Endodermal cell (in vitro differentiated cells): ENCODE measurements around the gene FHAD1. TPM values are rescaled to one million over a fixed set of nuclear protein-coding genes. Genes with fewer than 3 reads are reported as not detected.

ENCODE experiments used
- DNase-seq: peaks from one replicate; pipeline ENCODE4 v3.0.0-alpha.2; 2017
- H3K27ac ChIP-seq: 2 replicates; pipeline ENCODE4 v1.5.1; 2013; ENCODE audit warnings: mild to moderate bottlenecking, low read depth, low read length, moderate library complexity
- H3K27me3 ChIP-seq: 2 replicates; pipeline ENCODE4 v1.6.1; 2013; ENCODE audit warnings: mild to moderate bottlenecking, low read length, moderate library complexity; ENCODE audit not compliant: insufficient read depth, control insufficient read depth, poor library complexity, severe bottlenecking
- H3K36me3 ChIP-seq: 2 replicates; pipeline ENCODE4 v1.7.0; 2013; ENCODE audit warnings: mild to moderate bottlenecking, low read length, moderate library complexity; ENCODE audit not compliant: control insufficient read depth, insufficient read depth
- H3K4me1 ChIP-seq: one replicate; pipeline ENCODE4 v1.7.0; 2013; ENCODE audit warnings: low read length; ENCODE audit not compliant: control insufficient read depth, insufficient read depth
- H3K4me3 ChIP-seq: 2 replicates; pipeline ENCODE4 v1.5.1; 2013; ENCODE audit warnings: mild to moderate bottlenecking, low read length, moderate library complexity
- H3K9ac ChIP-seq: 2 replicates; pipeline ENCODE4 v1.6.1; 2013; ENCODE audit warnings: mild to moderate bottlenecking, low read length, moderate library complexity; ENCODE audit not compliant: poor library complexity, severe bottlenecking; ENCODE audit errors: extremely low read depth
- H3K9me3 ChIP-seq: 2 replicates; pipeline ENCODE4 v1.6.1; 2013; ENCODE audit warnings: mild to moderate bottlenecking, low read length, moderate library complexity; ENCODE audit not compliant: control insufficient read depth
- H3K27ac Mint-ChIP-seq: 2 replicates; pipeline ENCODE4 v1.8.0; 2020; ENCODE audit warnings: mixed read lengths
- H3K27me3 Mint-ChIP-seq: 2 replicates; pipeline ENCODE4 v1.8.0; 2021; ENCODE audit warnings: mild to moderate bottlenecking, mixed read lengths; ENCODE audit not compliant: insufficient read depth
- H3K36me3 Mint-ChIP-seq: 2 replicates; pipeline ENCODE4 v1.8.0; 2020; ENCODE audit warnings: low read depth, mixed read lengths
- H3K4me1 Mint-ChIP-seq: 2 replicates; pipeline ENCODE4 v1.8.0; 2020; ENCODE audit warnings: mixed read lengths
- H3K4me3 Mint-ChIP-seq: 2 replicates; pipeline ENCODE4 v1.8.0; 2020; ENCODE audit warnings: mild to moderate bottlenecking, moderate library complexity, mixed read lengths
- H3K9me3 Mint-ChIP-seq: 2 replicates; pipeline ENCODE4 v1.8.0; 2020; ENCODE audit warnings: mild to moderate bottlenecking, mixed read lengths
- CTCF ChIP-seq: fragments of 200-600 bp; sonication (generic); conservative IDR thresholded peaks from 2 replicates; pipeline ENCODE4 v1.5.0; 2021; ENCODE audit warnings: antibody characterized with exemption, mild to moderate bottlenecking
- WGBS, 2 experiments: methylation state at CpG; one replicate each; pipeline versions ENCODE4 v1.1.5 to v1.1.7; 2013; ENCODE audit warnings: missing lambda C conversion rate in 2 of 2, mixed read lengths in 1 of 2; ENCODE audit not compliant: insufficient coverage in 1 of 2, insufficient read length in 1 of 2; 5-methylcytosine and 5-hydroxymethylcytosine counted together
- total RNA-seq, 2 donors: library from RNA; stranded (reverse); fragmentation: NEBNext Ultra II Directional in 1 of 2; extraction: Animal tissue kit (Norgen Biotek cat#: 25700) in 1 of 2; gene quantifications; 2 replicates in 1 of 2; 3 replicates in 1 of 2; pipeline ENCODE4 v1.2.1, GENCODE V29; 2021

FHAD1 gene
- total RNA-seq, 2 donors from 2014 or later = 2.9 to 3.6 TPM

GRCh38 chr1:15331180-15331579, 84.2 kb downstream of the FHAD1 start:
- TF ChIP-seq CTCF = no peak
- Mint-ChIP-seq H3K9me3 (no peaks in the 10 kb centered on the region), H3K27me3 (peaks cover 6% of the 10 kb centered on the region), H3K4me1 (no peaks in the 10 kb centered on the region), H3K4me3 (no peak overlapping the region), H3K36me3 (no peaks in the 10 kb centered on the region), H3K27ac (no peak overlapping the region)
- DNase-seq = no peak
- Histone ChIP-seq H3K4me1 (no peaks in the 10 kb centered on the region), H3K9me3 (no peaks in the 10 kb centered on the region), H3K4me3 (no peak overlapping the region), H3K9ac (no peak overlapping the region), H3K36me3 (no peaks in the 10 kb centered on the region), H3K27ac (no peak overlapping the region), H3K27me3 (no peaks in the 10 kb centered on the region)
- WGBS, 2 experiments = 96 to 100% methylated on average over 1 to 5 of the region's 5 CpGs

- TF ChIP-seq CTCF = no peak
- H3K36me3 ChIP-seq = no peaks in the 10 kb centered on the region
- no peaks in the 10 kb centered on the region for H3K4me1 ChIP-seq
- Mint-ChIP-seq H3K27ac (no peak overlapping the region), H3K9me3 (no peaks in the 10 kb centered on the region), H3K27me3 (peaks cover 6% of the 10 kb centered on the region), H3K4me3 (no peak overlapping the region), H3K4me1 (no peaks in the 10 kb centered on the region), H3K36me3 (no peaks in the 10 kb centered on the region)
- H3K27ac ChIP-seq = no peak overlapping the region
- H3K9me3 ChIP-seq = no peaks in the 10 kb centered on the region
- H3K4me3 ChIP-seq = no peak overlapping the region
- 96% methylated on average over 2 of the region's 2 CpGs; no CpG with 5 or more reads in 1 of the 2 experiments for WGBS, 2 experiments
- H3K9ac ChIP-seq = no peak overlapping the region
- DNase-seq = no peak
- no peaks in the 10 kb centered on the region for H3K27me3 ChIP-seq
Observed at GRCh38 chr1:15331734-15332133, 84.7 kb downstream of the FHAD1 start.

- no peak for TF ChIP-seq CTCF
- Mint-ChIP-seq H3K27ac (no peak overlapping the region), H3K4me1 (no peaks in the 10 kb centered on the region), H3K4me3 (no peak overlapping the region), H3K27me3 (peaks cover 6% of the 10 kb centered on the region), H3K36me3 (no peaks in the 10 kb centered on the region), H3K9me3 (no peaks in the 10 kb centered on the region)
- Histone ChIP-seq H3K4me1 (no peaks in the 10 kb centered on the region), H3K4me3 (no peak overlapping the region), H3K9ac (no peak overlapping the region), H3K27ac (no peak overlapping the region), H3K36me3 (no peaks in the 10 kb centered on the region), H3K27me3 (no peaks in the 10 kb centered on the region), H3K9me3 (no peaks in the 10 kb centered on the region)
- no peak for DNase-seq
- 93 to 97% methylated on average over 4 of the region's 4 CpGs for WGBS, 2 experiments
Observed at GRCh38 chr1:15332525-15332924, 85.5 kb downstream of the FHAD1 start.
